Stimulated activated CD8-positive, alpha-beta memory T cell treated with anti-CD3 and anti-CD28 coated beads, Interleukin-7, amount 100 ng/mL, for 4 hours (primary cell): ENCODE data around the gene CLDN6.

Experiments
- DNase-seq, 2 donors: peaks; one replicate each; pipeline ENCODE4 v3.0.0-alpha.2; 2020; ENCODE audit warnings: low read depth in 2 of 2

Gene CLDN6

DNA sequence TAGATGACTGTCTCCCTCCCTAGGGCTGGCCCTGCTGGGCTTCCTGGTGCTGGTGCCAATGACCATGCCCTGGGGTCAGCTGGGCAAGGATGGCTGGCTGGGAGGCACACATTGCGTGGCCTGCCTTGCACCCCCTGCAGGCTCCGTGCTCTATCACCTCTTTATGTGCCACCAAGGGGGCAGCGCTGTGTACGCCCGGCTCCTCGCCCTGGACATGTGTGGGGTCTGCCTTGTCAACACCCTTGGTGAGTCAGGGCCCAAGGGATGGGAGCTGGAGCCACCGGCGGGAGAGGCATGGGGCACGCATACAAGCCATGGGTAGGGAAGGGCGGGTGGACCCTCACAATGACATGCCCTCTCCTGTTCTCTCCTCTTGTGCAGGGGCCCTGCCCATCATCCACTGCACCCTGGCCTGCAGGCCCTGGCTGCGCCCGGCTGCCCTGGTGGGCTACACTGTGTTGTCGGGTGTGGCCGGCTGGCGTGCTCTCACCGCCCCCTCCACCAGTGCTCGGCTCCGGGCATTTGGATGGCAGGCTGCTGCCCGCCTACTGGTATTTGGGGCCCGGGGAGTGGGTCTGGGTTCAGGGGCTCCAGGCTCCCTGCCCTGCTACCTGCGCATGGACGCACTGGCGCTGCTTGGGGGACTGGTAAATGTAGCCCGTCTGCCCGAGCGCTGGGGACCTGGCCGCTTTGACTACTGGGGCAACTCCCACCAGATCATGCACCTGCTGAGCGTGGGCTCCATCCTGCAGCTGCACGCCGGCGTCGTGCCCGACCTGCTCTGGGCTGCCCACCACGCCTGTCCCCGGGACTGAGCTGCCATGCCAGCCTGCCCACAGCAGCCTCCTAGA is 46.6 kb downstream of the CLDN6 start:
- DNase-seq, result no peak

- DNase-seq, result no peak
Measured at GRCh38 chr16:2970563-2970962, 47.4 kb downstream of the CLDN6 start.

- peak; percentile 25 to 61 for DNase-seq
Measured at GRCh38 chr16:2969545-2970521, 48.1 kb downstream of the CLDN6 start.

DNA sequence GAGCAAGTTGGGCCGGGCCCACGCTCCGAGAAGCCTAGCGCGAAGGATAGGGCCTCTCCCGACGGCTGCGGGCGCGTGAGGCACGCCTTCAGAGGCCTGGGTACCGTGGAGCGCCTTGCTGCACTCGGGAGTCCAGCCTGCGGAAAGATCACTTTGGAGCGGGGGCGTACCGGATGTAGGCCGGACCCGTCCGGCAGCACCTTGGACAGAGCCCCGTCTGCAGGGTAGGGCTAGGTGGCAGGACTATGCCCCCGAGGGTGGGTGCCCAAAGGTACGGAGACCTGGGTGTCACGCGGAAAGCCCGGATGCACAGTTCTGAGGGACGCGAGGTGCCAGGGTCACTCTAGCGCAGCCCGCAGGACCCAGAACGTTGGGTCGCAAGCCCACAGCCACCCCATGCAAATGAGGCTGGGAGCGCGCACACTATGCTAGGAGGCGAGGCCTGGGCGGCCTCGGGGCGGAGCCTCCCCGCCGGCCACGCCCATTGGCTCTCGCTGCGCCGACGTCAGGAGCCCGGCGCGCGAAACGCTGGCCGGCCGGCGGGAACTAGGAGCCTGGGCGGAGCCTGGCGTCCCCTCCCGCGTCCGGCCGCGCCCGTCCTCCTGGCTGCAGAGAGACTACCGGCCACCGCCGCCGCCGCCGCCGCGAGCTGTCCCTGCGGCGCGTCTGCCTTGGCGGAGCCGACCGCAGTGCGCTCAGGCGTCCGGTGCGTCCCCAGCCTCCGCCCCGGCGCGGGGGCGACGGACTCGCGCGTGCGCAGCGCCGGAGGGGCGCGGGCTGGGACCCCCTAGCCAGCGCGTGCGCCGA is 49.0 kb downstream of the CLDN6 start, which contains the start of gene PAQR4:
TSS of gene PAQR4 (plus strand) at position 611 of the 807 bp plus-strand sequence. CDS start 327 bp downstream, outside the sequence.
- peak; percentile 33 to 70 for DNase-seq

DNA sequence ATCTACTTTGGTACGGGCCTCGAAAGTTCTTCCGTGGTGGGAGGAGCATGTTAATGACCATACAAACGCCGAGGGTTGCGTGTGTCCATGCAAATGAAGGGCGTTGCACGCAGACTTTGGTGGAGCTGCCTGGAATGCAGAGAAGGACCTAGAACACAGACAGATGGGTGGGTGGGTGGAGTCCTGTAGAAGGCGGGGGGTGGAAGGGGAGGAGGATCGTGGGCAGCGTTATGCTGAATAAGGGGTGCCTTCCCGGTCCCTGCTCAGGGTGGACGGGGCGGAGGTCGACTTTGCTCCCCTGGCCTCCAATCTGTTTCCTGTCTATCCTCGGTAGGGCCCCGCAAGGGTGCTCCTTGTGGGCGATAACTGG is 49.6 kb downstream of the CLDN6 start:
- no peak for DNase-seq

GRCh38 chr16:2967721-2968161 is 50.2 kb downstream of the CLDN6 start:
- DNase-seq, result no peak

DNA sequence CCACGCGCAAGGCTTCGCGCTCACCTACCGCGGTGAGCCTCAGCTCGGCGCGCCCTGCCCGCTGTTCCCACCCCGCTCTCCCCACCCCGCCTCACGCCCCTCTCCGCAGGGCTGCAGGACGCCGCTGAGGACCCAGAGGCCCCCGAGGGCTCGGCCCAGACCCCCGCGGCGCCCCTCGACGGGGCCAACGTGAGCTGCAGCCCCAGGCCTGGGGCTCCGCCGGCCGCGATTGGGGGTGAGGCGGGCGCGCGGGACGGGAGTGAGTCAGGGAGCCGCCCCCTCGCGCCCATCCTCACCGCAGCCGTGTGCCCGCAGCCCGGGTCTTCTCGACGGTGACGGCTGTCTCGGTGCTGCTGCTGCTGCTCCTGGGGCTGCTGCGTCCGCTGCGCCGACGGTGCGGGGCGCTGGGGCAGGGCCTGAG is 50.8 kb downstream of the CLDN6 start:
- DNase-seq, result no peak

DNA sequence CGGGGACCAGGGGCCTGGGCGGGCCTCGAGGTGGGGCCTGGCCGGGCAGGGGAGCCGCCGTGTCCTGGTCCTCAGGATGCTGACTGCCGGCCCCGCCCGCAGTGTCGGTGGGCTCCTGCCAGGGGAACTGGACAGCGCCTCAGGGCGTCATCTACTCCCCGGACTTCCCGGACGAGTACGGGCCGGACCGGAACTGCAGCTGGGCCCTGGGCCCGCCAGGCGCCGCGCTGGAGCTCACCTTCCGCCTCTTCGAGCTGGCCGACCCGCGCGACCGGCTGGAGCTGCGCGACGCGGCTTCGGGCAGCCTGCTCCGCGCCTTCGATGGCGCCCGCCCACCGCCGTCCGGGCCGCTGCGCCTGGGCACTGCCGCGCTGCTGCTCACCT is 51.2 kb downstream of the CLDN6 start:
- no peak for DNase-seq

GRCh38 chr16:2966043-2966807 is 51.8 kb downstream of the CLDN6 start:
- DNase-seq, result no peak
